GM12801 (cell line): Measurements from ENCODE around the gene ACAA2.

Source experiments
- CTCF ChIP-seq: IDR thresholded peaks from one replicate; pipeline ENCODE4 v1.5.1; 2011; ENCODE audit warnings: control low read depth; ENCODE audit not compliant: insufficient read length; ENCODE audit errors: extremely low read depth

ACAA2 gene

GRCh38 chr18:49843778-49844625 is 30.7 kb upstream of the ACAA2 start:
- no peak for TF ChIP-seq CTCF

- TF ChIP-seq CTCF: no peak
Observed at GRCh38 chr18:49843131-49843530, 29.8 kb upstream of the ACAA2 start.

DNA sequence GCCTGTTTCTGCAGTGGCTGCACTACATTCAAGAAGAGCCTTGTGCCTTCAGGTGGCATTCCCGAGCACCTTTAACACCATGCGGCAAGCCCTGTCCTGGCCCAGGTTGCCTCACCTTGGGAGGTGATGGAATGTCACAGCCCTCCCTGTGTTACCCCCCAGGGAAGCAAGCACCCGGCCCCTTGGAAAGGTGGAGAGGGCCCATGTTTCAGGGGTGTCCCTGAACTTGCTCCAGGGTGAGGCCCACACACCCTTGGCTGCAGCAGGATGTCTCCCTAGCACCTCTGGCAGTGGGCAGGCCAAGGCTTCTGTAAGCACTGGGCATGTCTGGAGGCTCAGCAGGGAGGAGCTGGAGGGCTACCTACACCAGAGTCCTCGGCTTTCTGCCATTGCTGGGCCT is 29.3 kb upstream of the ACAA2 start:
- no peak for TF ChIP-seq CTCF

DNA sequence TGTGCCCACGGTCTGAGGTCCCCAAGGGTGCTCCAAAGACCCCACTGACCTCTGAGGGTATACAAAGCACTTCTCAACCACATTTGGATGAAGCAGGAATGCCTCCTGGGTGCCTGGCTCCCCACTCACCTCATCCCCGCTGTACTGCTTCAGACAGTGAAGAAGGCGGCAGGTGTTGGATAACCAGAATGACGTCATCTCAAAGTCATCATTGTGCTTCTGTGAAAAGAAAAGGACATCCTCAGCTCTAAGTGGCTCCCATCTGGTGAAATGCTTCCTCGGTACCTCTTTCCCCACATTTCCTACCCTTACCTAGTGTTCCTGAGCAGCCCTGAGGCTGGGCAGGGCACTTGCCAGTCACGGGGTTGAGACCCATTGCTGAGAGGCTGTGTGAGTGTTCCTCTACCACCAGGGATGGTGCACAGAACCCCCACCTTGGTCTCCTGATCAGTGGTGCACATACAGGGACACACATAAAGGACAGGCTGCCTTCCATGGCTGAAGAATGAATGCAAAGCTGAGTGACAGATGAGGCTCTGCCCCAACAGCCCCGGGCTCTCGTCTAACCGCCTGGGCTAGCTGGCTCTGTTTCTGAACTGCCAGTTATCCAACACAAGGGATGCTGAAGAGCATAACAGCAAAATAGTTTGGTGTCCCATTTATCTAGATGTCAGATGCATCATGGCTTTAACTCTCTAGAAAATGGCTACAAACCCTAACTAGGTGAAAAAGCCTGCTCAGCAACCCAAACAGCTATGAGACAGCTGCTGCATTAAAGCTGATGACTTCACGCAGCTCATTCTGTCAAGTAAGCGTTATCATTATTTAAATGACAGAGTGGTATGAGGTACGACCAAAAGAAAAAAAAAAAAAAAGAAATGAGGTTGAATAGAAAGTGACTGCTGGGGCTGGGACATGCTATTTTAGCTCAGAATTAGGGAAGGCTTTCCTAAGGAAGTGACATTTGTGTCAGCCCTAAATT is 28.2 kb upstream of the ACAA2 start:
- no peak for TF ChIP-seq CTCF

- TF ChIP-seq CTCF: no peak
Observed at GRCh38 chr18:49839012-49839411, 25.7 kb upstream of the ACAA2 start.

GRCh38 chr18:49838381-49838780 is 25.0 kb upstream of the ACAA2 start:
- TF ChIP-seq CTCF: no peak

DNA sequence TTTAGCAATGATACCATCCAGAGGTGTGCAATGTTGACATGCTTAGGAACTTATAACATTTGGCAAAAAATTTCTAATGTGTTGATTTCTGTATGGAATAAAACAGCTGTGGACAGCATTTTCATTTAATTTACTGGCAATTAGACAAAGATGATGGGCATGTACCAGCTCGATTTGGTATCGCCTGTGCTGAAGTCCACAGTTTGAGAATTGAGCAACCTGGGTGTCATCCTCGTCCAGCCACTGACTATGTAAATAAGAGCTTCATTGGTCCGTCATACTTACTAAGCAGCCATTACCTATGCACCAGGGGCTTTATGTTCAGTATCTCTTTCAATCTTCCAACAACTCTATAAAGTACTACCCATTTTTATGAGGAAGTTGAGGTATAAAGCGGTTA is 24.6 kb upstream of the ACAA2 start:
- TF ChIP-seq CTCF: no peak
